AG04450 (cell line): ENCODE data around the gene PALLD. TPM values are rescaled to one million over a fixed set of nuclear protein-coding genes. Genes with fewer than 3 reads are reported as not detected.

Source experiments
- CTCF ChIA-PET: fragments of 300-600, 350-600 bp; formaldehyde crosslinking; extraction: SDS; loops from one replicate; lab custom pipeline; 2022; ENCODE audit warnings: antibody characterized with exemption, inconsistent platforms; lab: Charles Lee
- POLR2A ChIA-PET: fragments of 350-600 bp; formaldehyde crosslinking; extraction: SDS; loops from one replicate; lab custom pipeline; 2021; ENCODE audit warnings: antibody characterized with exemption, inconsistent platforms; lab: Yijun Ruan, JAX
- DNase-seq: peaks from one replicate; pipeline ENCODE4 v3.0.0-alpha.2; 2011; ENCODE audit warnings: low read depth, low spot score
- H3K27ac ChIP-seq: one replicate; pipeline ENCODE4 v1.5.1; 2012; ENCODE audit warnings: low read depth, low read length, control low read depth
- H3K27me3 ChIP-seq: one replicate; pipeline ENCODE4 v1.6.0; 2012; ENCODE audit warnings: low read length; ENCODE audit not compliant: control insufficient read depth, insufficient read depth
- H3K4me3 ChIP-seq: 2 replicates; pipeline ENCODE4 v1.5.1; 2011; ENCODE audit warnings: mild to moderate bottlenecking, low read depth, low read length, control low read depth
- H3K9me3 ChIP-seq: 2 replicates; pipeline ENCODE4 v1.5.1; 2012; ENCODE audit warnings: low read length; ENCODE audit not compliant: control insufficient read depth, insufficient read depth
- polyA plus RNA-seq: library from polyadenylated mRNA; depleted of rRNA; stranded (reverse); fragments of >200 nt; gene quantifications from 2 replicates; pipeline ENCODE4 v1.2.3, GENCODE V29; 2011
- TF ChIP-seq, protein P1 (sequence below): IDR thresholded peaks from 2 replicates; pipeline ENCODE4 v1.5.1; 2011; ENCODE audit warnings: low read depth, low read length, control low read depth, inconsistent platforms

The PALLD gene
- polyA plus RNA-seq, 1 experiment, result 159 TPM

DNA sequence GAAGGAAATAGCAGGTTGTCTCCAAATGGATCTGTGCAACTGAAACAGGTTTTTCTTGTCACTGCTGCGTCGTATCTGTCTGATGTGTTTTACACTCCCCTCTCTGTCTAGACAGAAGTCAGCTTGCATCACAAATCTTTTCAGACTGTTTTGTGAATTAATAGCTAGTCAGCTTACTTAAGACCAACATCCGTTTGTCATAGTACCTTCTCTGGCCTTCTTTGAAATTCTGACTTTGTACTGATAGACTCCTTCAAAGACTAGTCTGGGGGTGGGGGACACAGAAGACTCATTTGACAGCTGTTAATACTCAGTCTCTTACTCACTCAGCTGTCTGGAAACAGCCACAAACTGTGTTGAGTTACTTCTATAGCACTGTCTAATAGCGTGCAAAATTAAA lies 197.8 kb downstream of the PALLD start:
- POLR2A ChIA-PET, result interaction anchor here (0.7 kb wide), 2 partner anchors 38 to 109 kb away, joined by 3 read pairs; no protein-coding TSS in a partner anchor

DNA sequence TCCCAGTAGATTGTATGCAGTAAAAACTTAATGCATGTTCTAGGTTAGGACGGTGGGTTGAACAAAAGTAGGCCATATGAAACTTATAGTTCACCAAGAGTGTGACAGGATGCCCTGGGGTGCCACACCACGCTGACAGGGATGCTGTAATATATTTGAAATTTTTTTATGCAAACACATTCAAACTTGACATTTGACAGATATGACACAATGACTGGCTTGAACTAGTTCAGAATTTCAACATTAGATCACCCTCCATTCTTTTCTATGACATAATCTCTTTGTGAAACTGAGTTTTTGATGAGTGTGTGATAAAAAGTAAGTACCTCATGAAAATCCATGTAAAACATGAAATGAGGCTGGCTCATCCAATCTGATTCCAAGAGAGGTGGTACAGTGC lies 198.4 kb downstream of the PALLD start:
- TF ChIP-seq, protein P1, sequence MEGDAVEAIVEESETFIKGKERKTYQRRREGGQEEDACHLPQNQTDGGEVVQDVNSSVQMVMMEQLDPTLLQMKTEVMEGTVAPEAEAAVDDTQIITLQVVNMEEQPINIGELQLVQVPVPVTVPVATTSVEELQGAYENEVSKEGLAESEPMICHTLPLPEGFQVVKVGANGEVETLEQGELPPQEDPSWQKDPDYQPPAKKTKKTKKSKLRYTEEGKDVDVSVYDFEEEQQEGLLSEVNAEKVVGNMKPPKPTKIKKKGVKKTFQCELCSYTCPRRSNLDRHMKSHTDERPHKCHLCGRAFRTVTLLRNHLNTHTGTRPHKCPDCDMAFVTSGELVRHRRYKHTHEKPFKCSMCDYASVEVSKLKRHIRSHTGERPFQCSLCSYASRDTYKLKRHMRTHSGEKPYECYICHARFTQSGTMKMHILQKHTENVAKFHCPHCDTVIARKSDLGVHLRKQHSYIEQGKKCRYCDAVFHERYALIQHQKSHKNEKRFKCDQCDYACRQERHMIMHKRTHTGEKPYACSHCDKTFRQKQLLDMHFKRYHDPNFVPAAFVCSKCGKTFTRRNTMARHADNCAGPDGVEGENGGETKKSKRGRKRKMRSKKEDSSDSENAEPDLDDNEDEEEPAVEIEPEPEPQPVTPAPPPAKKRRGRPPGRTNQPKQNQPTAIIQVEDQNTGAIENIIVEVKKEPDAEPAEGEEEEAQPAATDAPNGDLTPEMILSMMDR, result no peak
- ChIA-PET CTCF (interaction anchor here (0.9 to 1.3 kb wide), 6 partner anchors 16 to 511 kb away, joined by 3 to 7 read pairs (median 4); no protein-coding TSS in a partner anchor), POLR2A (interaction anchor here (0.7 kb wide), 1 partner anchor 109 kb away, joined by 3 read pairs; no protein-coding TSS in a partner anchor)
- Histone ChIP-seq H3K9me3 (no peaks in the 10 kb centered on the region), H3K4me3 (no peak overlapping the region), H3K27me3 (no peaks in the 10 kb centered on the region), H3K27ac (no peak overlapping the region)
- DNase-seq, result no peak

More for the DNA sequence above, 197.8 kb downstream of the PALLD start:
- Histone ChIP-seq H3K9me3 (no peaks in the 10 kb centered on the region), H3K27me3 (no peaks in the 10 kb centered on the region), H3K27ac (no peak overlapping the region), H3K4me3 (no peak overlapping the region)
- no peak for DNase-seq
- CTCF ChIA-PET, result interaction anchor here (0.8 to 1.3 kb wide), 7 partner anchors 16 to 511 kb away, joined by 3 to 7 read pairs (median 4); no protein-coding TSS in a partner anchor
- TF ChIP-seq, protein P1, result no peak

DNA sequence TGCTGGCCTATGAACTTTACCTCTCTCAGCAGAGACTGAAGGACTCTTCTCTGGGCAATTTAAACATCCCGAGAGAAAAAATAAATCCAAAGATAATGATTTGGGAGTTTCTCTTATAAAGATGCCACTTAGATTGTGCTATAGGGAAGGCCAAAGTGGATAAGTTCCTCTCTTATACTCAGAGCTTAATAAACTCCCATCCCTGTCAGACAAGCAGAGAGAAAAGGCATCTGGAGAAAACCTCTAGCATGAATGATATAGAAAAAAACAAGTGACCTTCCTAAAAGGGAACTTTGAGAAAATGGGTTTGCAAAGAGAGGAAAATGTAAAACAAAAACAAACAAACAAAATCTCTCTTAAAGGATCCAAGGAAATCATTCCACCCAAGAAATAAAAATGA lies 199.4 kb downstream of the PALLD start:
- Histone ChIP-seq H3K27ac (no peak overlapping the region), H3K27me3 (no peaks in the 10 kb centered on the region), H3K4me3 (no peak overlapping the region), H3K9me3 (no peaks in the 10 kb centered on the region)
- CTCF ChIA-PET, result interaction anchor here (0.8 to 1.3 kb wide), 3 partner anchors 158 to 314 kb away, joined by 3 to 5 read pairs (median 5); partner anchors contain the start of gene CBR4
- TF ChIP-seq, protein P1, result no peak
- POLR2A ChIA-PET, result no interaction called here
- DNase-seq, result no peak

DNA sequence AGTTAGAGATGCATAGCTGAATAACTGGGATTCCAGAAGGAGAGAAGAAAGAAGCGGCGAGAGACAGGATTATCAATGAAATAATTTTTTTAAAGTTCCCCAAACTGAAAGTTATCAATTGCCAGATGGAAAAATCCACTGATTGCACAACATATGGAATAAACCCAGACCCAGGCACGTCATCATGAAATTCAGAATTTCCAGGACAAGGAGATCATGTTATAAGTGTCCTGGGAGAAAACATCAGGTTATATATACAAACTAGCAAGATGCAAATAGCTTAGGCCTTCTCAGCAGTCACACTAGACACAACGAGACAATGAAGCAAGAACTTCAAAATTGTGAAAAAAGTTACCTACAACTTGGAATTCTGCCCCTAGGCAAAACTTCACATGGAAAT lies 200.0 kb downstream of the PALLD start:
- DNase-seq, result no peak
- ChIA-PET POLR2A (no interaction called here), CTCF (interaction anchor here (0.8 to 1.3 kb wide), 2 partner anchors 157 to 225 kb away, joined by 3 to 5 read pairs; no protein-coding TSS in a partner anchor)
- no peak overlapping the region for H3K27ac ChIP-seq
- H3K9me3 ChIP-seq, result no peaks in the 10 kb centered on the region
- no peak overlapping the region for H3K4me3 ChIP-seq
- H3K27me3 ChIP-seq, result no peaks in the 10 kb centered on the region
- TF ChIP-seq, protein P1, result no peak

DNA sequence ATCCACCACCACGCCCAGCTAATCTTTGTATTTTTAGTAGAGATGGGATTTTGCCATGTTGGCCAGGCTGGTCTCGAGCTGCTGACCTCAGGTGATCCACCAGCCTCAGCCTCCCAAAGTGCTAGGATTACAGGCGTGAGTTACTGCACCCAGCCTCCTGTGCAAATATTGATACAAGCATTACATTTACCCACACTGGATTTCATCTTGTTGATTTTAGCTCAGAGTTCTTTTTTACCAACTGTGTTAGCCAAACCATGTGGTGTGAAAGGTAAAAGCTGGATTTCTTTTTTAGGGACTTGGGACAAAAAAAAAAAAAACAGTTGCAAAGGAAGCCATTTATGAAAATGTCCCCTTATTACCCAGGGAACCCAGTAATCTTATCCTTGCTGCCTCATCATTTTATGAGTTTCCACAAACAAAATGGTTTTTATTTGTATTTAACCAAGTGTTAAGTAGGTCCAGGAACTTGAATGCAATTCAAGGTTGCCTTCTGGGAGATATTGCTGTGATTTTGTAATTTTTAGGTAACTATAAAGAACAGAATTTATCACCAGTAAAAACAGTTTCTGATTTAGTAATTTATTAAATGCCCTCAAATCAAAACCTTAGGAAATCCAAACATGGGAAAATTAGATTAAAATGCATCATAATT lies 202.5 kb downstream of the PALLD start:
- no peak overlapping the region for H3K4me3 ChIP-seq
- TF ChIP-seq, protein P1, result no peak

More for the DNA sequence above, 202.5 kb downstream of the PALLD start:
- DNase-seq, result no peak
- Histone ChIP-seq H3K9me3 (no peaks in the 10 kb centered on the region), H3K27ac (no peak overlapping the region), H3K27me3 (no peaks in the 10 kb centered on the region)
- ChIA-PET POLR2A (no interaction called here), CTCF (interaction anchor here (0.9 kb wide), 1 partner anchor 10 kb away, joined by 3 read pairs; no protein-coding TSS in a partner anchor)
